NCI-H446 treated with DMSO at 0.1 percent for 48 hours (cell line): Measurements from ENCODE around the gene ADAMTSL2.
"Not testable (repeated sequence)": the region's sequence is repeated elsewhere in the genome, so short reads cannot be mapped to it uniquely, and the experiment has no call there.

Source experiments
- DNase-seq: peaks from one replicate; lab custom pipeline; 2025; lab: John Stamatoyannopoulos, UW

Gene ADAMTSL2

DNA sequence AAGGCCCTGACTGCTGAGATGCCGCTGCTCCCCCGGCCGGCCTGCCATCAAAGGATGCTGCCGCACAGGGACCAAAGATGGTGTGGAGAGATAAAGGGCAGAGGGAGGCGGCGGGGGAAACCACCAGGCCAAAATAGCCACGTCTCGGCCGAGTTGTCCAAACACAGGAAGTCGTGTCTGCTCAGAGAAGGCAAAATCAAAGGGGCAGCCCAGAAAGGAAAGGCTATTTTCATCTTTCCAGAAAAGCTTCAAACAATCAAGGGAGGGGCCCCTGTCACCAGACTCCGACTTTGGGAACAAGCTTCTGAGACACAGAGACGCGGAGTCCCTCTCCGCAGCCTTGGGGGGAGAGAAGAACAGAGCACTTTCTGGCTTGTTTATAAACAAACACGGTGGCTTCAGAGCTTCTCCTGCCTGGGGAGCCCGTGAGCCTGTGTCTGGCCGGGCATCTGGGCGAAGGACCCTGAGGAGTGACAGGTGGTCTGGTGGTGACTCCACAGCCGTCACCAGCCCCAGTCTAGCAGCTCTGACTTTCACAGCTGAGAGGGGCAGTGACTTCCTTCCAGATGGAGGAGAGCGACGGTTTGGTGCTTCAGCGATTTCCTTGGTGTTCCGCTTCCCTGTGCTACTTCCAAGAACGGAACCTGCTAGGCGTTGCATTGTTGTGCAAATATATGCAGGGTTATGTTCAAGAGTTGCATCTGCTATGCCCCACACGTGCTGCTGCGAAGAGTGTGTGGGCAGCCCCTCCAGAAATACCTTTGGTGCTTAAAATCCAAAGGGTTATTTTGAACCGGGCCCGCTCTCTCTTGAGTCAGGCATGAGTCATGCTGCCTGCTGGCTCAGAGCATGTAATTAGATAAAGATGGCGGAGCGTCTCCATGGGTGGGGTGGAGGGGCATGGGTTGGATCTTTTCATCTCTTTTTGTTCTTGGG lies 24.0 kb downstream of the ADAMTSL2 start:
- no peak for DNase-seq

DNA sequence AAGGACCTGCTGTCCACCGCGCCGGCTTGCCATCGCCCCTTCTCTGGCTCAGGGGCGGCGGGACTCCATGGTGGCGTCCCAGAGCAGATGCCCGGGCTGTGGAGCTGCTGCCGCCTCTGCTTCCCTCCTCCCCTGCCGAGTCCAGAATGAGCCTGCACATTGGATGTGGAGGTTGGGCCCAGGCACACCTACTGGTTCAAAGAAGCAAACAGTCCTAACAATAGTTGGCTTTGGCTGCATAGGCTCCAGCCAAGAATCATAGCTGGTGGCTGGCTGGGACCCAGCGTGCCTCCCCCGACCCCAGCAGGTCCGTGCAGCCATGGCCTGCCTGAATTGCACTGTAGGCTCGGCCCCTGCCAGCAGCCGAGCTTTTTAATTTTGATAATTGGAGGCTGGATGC lies 25.8 kb downstream of the ADAMTSL2 start:
- DNase-seq: no peak

DNA sequence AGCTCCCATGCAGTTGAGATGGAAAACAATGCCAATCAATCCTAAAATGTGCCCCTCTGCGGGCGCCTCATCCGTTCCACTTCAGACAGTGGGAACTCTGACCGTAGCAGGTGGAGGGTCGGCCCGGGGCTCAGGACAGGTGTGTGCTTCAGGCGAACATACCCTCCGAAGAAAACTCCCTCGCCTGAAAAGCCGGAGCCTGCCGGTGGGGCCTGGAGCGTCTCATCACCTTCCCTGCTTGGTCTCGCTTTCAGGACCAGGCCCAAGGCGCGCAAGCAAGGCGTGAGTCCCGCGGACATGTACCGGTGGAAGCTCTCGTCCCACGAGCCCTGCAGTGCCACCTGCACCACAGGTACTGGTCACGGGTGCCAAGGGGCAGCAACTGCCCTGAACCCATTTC lies 26.4 kb downstream of the ADAMTSL2 start:
- no peak for DNase-seq

DNA sequence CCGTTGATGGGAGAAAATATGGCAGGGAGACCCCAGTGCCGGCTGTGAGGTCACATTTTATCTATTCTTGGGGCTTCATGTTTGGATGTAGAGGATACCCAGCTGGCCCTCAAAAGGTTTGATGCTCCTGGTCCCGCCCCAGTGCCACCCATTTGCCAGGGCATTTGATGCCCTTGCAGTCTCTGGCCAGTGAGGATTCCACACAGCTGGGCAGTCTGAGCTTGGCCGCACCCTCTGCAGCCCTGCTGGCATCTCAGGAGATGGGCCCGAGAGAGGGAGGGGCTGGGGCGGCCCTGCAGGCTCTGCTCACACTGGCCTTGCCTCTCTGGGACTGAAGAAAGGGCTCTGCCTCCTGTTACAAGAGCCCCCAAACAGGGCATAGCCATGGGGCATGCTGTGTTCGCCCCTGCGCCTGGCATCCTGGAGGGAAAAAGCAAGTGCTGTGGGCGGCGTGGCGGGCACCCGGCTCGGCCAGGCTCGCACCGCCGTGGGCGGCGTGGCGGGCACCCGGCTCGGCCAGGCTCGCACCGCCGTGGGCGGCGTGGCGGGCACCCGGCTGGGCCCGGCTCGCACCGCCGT lies 27.6 kb downstream of the ADAMTSL2 start:
- DNase-seq: no peak

DNA sequence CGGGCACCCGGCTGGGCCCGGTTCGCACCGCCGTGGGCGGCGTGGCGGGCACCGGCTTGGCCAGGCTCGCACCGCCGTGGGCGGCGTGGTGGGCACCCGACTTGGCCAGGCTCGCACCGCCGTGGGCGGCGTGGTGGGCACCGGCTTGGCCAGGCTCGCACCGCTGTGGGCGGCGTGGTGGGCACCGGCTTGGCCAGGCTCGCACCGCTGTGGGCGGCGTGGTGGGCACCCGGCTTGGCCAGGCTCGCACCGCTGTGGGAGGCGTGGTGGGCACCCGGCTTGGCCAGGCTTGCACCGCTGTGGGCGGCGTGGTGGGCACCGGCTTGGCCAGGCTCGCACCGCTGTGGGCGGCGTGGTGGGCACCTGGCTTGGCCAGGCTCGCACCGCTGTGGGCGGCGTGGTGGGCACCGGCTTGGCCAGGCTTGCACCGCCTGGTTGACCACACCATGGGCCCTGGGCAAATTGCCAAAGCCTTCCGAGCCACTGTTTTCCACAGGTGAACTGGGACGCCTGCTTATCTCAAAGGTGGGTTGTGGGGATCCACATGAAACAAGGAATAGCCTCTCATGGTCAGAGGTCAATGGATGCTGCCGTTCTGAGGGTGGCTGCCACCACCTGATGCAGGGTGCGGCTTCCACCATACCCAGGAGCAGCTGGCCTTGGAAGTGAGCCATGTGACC lies 28.2 kb downstream of the ADAMTSL2 start:
- no peak for DNase-seq

DNA sequence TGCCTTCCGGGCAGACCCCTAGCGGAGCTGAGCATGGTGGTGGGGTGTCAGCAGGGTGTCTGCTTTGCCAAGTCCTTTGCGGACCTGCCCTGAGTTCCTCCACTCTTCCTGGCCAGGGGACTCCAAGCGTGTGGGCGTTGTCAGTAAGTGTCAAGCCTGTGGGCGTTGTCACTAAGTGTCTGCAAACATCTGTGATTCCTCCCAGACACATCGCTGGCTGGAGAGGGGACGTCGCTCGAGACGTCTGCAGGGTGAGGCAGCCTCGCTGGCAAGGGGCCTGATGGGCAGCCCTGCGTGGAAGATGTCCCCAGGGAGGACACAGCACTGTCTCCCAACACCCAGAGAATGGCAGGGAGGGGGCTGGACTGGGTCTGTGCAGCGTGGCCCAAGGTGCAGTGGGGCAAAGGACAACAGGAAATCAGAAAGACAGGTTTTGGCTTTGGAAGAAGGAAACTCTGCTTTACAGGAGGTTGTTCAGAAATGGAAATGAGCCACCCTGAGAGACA lies 28.8 kb downstream of the ADAMTSL2 start:
- DNase-seq: no peak

DNA sequence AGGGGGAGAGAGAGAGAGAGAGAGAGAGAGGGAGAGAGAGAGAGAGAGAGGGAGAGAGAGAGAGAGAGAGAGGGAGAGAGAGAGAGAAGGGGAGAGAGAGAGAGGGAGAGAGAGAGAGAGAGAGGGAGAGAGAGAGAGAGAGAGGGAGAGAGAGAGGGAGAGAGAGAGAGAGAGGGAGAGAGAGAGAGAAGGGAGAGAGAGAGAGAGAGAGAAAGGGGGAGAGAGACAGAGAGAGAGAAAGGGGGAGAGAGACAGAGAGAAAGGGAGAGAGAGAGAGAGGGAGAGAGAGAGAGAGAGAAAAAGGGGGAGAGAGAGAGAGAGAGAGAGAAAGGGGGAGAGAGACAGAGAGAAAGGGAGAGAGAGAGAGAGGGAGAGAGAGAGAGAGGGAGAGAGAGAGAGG lies 29.3 kb downstream of the ADAMTSL2 start:
- not testable (repeated sequence) for DNase-seq

DNA sequence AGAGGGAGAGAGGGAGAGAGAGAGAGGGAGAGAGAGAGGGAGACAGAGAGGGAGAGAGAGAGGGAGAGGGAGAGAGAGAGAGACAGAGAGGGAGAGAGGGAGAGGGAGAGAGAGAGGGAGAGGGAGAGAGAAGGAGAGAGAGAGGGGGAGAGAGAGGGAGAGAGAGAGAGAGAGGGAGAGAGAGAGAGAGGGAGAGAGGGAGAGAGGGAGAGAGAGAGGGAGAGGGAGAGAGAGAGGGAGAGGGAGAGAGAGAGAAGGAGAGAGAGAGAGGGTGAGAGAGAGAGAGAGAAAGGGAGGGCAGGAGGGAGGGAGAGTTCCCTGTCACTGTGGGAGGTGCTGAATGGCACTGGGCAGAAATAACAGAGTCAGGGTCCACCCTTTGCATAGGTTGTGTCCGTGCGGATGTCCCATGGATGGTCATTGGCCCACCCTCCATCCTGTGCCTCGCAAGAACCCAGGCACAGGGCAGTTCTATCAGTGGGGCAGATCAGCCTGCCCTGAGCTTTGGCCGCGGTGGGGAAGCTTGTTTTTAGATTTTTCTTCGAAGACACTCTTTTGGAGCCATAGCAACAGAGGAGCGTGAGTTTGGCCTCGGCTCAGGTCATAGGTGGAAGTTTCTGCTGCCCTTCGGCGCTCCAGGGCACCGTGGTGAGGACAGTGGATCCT lies 30.1 kb downstream of the ADAMTSL2 start:
- no peak for DNase-seq

DNA sequence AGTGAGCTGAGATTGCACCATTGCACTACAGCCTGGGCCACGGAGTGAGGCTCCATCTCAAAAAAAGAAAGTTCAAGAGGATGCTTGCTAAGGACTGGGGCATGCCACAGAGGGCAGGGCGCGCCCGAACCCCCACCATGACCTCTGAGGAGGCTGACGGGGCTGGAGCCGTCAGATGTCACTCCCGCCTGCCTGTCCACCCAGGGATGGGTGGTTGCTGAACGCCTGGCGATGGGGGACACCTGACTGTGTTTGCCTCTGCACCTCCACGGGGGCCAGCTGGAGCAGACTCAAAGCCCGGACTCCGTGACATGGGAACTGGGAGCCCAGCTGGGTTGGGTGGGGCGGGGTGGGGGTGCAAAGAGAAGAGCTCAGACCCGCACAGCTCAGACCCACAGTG lies 31.9 kb downstream of the ADAMTSL2 start:
- no peak for DNase-seq

DNA sequence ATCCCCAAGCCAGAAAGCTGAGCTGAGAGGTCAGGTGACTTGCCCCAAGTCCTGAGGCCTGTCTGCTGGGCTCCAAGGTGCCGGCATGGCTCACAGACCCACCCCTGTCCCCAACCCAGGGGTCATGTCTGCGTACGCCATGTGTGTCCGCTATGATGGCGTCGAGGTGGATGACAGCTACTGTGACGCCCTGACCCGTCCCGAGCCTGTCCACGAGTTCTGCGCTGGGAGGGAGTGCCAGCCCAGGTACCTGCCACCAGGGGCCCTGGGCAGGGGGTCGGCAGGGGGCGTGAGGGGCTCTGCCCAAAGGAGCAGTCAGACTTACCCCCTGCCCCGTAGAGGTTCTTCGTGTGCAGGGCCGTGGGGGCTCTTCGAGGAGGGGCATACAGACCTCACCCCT lies 32.3 kb downstream of the ADAMTSL2 start:
- no peak for DNase-seq

DNA sequence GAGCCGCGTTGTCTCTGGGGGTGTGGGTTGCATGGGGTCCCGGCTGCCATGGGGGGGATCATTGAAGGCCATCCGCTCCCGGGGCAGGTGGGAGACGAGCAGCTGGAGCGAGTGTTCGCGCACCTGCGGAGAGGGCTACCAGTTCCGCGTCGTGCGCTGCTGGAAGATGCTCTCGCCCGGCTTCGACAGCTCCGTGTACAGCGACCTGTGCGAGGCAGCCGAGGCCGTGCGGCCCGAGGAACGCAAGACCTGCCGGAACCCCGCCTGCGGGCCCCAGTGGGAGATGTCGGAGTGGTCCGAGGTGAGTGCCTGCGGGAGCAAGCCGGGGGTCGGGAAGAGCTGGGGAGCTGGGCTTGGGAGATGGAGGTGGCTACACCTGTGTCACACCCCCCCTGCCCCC lies 33.7 kb downstream of the ADAMTSL2 start:
- DNase-seq: no peak

DNA sequence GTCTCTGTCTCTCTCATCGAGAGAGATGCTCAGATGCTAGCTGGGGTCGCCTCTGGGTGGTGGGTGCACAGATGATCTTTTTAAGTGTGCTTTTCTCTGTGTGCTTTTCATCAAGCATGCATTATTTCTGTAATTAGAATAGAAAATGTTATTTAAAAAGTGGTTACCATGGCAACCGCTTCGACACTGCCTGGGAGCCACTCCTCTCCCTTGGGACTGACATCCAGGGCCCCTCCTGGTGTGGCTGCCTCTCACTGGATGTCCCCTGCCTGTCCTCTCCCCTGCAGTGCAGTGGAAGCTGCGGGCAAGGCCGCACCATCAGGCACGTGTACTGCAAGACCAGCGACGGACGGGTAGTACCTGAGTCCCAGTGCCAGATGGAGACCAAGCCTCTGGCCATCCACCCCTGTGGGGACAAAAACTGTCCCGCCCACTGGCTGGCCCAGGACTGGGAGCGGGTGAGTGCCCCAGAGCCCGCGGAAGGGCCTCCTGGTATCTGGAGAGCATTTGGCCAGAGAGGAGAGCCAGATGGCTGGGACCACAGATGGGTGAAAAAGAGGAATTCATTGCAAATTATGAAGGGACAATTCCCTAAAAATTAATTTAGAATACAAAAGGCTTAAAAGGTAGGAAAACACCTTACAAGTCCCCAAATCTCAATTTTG lies 34.7 kb downstream of the ADAMTSL2 start:
- no peak for DNase-seq

DNA sequence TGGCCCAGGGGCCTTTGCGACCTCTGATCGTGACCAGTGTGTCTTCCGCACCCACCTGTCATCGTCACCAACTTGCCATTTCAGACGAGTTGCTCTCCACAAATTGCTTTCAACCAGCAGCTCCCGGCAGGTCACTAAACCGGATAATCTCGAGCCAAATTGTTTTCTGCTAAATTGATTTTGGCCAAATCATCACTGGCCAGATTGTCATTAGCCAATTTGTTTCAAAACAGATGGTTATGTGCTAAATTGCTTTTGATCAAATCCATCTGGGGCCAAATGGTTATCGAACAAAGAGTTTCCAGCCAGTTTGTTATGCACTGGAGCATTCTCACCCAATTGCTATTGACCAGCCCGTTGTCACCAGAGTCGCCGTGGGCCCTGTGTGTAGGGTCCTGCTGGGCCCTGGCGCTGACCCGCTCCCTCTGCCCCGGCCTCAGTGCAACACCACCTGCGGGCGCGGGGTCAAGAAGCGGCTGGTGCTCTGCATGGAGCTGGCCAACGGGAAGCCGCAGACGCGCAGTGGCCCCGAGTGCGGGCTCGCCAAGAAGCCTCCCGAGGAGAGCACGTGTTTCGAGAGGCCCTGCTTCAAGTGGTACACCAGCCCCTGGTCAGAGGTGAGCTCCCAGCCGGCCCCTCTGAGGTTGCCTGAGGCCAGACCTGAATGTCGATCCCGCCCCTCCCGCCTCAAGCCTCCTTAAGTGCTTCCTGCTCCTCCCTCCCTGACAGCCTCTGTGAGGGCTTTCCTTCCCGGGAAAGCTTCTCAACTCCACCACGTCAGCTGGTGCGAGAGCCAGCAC lies 35.6 kb downstream of the ADAMTSL2 start:
- DNase-seq: no peak

DNA sequence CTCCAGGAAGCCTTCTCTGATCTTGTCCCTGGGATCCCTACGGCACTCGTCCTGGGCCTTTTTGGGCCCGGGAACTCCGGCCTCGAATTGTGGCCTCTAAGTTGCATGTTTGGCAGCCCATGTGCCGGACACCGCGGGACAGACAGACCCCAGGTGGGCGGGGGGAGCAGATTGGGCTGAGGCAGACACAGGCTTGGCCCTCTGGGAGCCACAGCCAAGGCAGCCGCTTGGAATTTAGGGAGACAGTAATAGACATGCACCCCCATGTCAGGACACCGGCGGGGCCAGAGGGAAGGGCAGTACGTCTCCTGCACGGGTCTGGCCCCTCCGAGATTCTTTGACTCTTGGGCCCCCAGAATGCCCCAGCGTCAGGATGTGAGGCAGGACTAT lies 36.2 kb downstream of the ADAMTSL2 start:
- DNase-seq: no peak

DNA sequence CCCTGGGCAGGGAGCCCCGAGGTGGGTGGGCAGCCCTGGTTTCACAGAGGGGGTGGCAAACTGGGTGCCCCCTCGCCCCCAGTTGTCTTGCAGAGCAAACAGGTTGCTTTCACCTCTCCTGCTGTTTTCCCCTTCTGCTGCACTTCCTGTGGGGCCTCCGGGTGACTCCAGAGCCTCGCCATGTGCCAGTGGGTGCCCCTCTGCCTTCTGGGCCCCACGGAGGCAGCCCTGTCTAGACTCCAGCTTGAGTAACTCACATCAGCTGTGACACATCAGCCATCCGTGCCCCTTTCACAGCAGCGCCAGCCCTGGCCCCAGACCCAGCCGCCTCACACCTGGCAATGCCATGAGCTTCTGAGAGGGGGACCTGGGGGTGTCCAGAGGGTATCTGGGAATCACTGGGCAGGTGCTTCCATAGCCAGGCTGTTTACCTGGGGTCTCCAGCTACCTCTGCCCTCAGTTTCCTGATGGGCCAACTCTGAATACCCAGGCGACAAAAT lies 36.9 kb downstream of the ADAMTSL2 start:
- DNase-seq: no peak

DNA sequence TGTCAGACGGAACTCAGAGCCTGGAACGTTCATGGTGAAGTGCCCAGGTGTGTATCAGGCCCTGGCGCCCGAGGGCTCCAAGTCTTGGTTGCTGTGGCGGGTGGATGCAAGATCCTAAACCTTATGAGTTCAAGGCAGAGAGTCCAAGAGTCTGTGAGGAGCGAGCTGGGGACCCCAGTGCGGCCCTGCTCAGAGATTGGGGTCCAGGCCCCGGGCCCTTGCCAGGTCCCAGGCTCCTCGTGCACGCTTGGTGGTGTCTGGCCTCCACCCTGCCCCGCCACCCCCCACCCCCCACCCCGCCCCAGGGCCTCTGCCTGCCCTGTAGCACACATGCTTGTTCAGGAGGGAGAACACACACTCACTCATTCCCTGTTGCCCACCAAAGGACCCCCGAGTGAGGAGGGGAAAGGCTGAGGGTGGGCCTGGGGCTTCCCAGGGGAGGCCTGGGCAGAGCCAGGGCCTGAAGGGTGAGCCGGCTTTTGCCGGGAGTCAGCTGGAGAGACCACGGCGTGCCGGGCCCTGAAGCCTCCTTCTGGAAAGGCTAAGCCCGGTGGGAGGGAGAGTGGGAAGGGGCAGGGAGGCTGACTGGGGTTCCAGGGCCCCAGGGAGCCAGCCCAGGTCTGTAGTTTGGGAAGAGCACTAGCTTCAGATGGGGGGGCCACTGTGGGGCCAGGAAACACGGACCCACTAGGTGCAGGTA lies 37.5 kb downstream of the ADAMTSL2 start:
- DNase-seq: no peak

DNA sequence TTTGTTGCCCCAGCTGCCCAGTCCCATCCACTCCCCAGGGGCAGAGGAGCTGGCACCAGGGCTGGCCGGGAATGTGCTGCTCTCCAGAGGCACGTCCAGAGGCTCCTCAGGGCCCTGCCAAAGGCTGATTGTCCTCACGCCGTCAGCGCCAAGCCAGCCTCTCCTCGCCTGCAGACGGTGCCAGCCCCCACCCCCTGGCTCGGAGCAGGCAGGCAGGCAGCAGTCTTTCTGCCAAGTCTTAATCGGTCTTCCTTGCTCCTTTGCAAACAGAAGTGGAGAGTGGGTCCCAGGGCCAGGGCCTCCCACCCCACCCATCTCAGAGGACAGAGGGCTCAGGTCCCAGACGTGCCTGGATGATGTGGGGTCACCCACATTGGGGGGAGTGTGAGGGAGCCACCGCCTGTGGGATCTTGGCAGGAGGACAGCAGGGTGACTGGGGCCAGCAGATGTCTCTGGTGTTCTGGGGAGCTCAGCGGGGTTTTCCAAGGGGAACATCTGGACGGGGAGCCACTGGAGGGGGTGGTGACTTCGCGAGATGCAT lies 38.4 kb downstream of the ADAMTSL2 start:
- DNase-seq: peak; percentile 61

DNA sequence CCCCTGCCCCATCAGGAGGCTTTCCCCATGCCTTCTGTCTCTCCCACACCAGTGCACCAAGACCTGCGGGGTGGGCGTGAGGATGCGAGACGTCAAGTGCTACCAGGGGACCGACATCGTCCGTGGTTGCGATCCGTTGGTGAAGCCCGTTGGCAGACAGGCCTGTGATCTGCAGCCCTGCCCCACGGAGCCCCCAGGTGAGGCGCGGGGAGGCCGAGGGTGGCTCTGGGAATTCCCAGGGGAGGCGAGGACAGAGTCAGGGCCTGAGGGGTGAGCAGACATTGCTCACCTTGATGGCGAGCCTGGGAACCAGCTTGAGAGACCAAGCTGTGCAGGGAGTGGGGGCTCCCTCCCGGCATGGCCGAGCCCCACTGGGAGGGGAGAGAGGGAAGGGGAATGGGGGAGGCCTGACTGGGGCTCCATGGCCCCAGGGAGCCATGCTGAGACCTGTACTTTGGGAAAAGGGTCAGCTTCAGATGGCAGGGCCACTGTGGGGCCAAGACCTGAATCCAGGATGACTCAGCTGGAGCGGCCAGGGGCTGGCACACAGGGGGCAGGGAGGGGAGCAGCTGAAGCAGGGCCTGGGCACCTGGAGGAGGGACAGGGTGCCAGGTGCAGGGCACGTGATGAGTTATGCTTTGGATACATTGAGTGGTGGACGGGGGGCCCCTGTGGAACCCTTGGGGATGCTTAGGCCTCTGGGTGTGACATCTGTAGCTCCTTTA lies 39.4 kb downstream of the ADAMTSL2 start:
- DNase-seq: no peak

DNA sequence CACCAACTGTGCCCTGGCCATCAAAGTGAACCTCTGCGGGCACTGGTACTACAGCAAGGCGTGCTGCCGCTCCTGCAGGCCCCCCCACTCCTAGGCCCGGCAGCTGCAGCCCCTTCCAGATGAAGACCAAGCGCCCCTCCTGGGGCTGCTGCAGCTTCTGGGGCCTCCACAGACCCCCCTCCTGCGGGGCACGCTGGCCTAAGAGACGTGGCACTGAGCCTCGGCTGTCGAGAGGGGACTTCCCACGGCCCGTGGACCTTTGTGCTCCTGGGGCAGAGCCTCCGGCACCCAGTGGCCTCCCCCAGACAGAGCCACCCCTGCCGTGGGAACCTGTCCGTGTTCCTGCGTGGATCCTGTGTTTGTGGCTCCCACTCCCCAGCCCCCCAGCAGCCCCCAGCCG lies 40.3 kb downstream of the ADAMTSL2 start:
- no peak for DNase-seq
